Lower leg skin (tissue), 4 donors: ENCODE data around the gene SLX4IP. TPM values are rescaled to one million over a fixed set of nuclear protein-coding genes. Genes with fewer than 3 reads are reported as not detected.
A peak's percentile ranks its signal among the peaks of the same experiment; 100 is the strongest.

ENCODE experiments used
- DNase-seq, 2 donors: peaks; one replicate each; pipeline ENCODE4 v3.0.0-alpha.2; 2019; ENCODE audit warnings: low spot score in 2 of 2
- H3K4me3 ChIP-seq: fragments of 200-600 bp; sonication (generic); 2 replicates; pipeline ENCODE4 v1.5.1; 2017; ENCODE audit warnings: mild to moderate bottlenecking, low read depth; ENCODE audit not compliant: poor library complexity, severe bottlenecking
- CTCF ChIP-seq, 3 donors: fragments of 450-650 bp; IDR thresholded peaks; one replicate each; pipeline ENCODE4 v1.5.1; 2016; ENCODE audit warnings: antibody characterized with exemption in 3 of 3, mild to moderate bottlenecking in 3 of 3, moderate library complexity in 2 of 3
- POLR2A ChIP-seq, 2 donors: fragments of 450-650 bp; IDR thresholded peaks; one replicate each; pipeline ENCODE4 v1.6.1; 2016 to 2017; ENCODE audit warnings: antibody characterized with exemption in 2 of 2, mild to moderate bottlenecking in 1 of 2, moderate library complexity in 1 of 2
- WGBS, 2 donors: methylation state at CpG; one replicate each; pipeline ENCODE4 v1.1.5; 2018; 5-methylcytosine and 5-hydroxymethylcytosine counted together
- intact Hi-C: fragments of 100-400 bp; cut with DNase I; formaldehyde crosslinking; loops from one replicate; pipeline ENCODE4 v1.15.0; 2023; ENCODE audit warnings: low total_unique reads
- total RNA-seq, 4 donors: library from RNA; depleted of rRNA; stranded (reverse); fragments of >200 nt; gene quantifications; one replicate each; pipeline ENCODE4 v1.1.0, GENCODE V29; 2016

The SLX4IP gene
- total RNA-seq, 4 donors from 2014 or later = 3.0 to 4.0 (median 3.7) TPM

- DNase-seq = peak in 1 of 2 donors; percentile 72
- no peak for TF ChIP-seq POLR2A (IDR thresholded peaks at IDR 0.05)
- no peak for TF ChIP-seq CTCF (IDR thresholded peaks at IDR 0.05)
- 71 to 86% methylated on average over 11 of the region's 11 CpGs for whole genome bisulfite sequencing, 2 donors
- intact Hi-C loops = no loop called here
- H3K4me3 ChIP-seq = no peak overlapping the region
Observed at GRCh38 chr20:10647909-10648308, 212.8 kb downstream of the SLX4IP start.

GRCh38 chr20:10648651-10649050, 213.5 kb downstream of the SLX4IP start:
- intact Hi-C loops = no loop called here
- TF ChIP-seq POLR2A (IDR thresholded peaks at IDR 0.05) (no peak), CTCF (IDR thresholded peaks at IDR 0.05) (no peak)
- no peak for DNase-seq
- 91 to 92% methylated on average over 8 of the region's 8 CpGs for WGBS, 2 donors
- H3K4me3 ChIP-seq = no peak overlapping the region

GRCh38 chr20:10649080-10649796, 214.1 kb downstream of the SLX4IP start:
- peak in 1 of 2 donors; percentile 9 for DNase-seq
- no peak for TF ChIP-seq CTCF (IDR thresholded peaks at IDR 0.05)
- no peak for TF ChIP-seq POLR2A (IDR thresholded peaks at IDR 0.05)

GRCh38 chr20:10649797-10650160, 214.7 kb downstream of the SLX4IP start:
- no peak for DNase-seq
- no peak overlapping the region for H3K4me3 ChIP-seq
- WGBS, 2 donors = 49 to 62% methylated on average over 3 of the region's 3 CpGs
- intact Hi-C loops = no loop called here
- TF ChIP-seq POLR2A (IDR thresholded peaks at IDR 0.05) (no peak), CTCF (IDR thresholded peaks at IDR 0.05) (no peak)

More at GRCh38 chr20:10649080-10649796, 214.1 kb downstream of the SLX4IP start:
- H3K4me3 ChIP-seq = no peak overlapping the region
- intact Hi-C loops = no loop called here
- 79 to 86% methylated on average over 8 of the region's 8 CpGs for WGBS, 2 donors

- 64 to 65% methylated on average over 14 to 15 of the region's 15 CpGs for WGBS, 2 donors
- intact Hi-C loops = no loop called here
- DNase-seq = peak in 1 of 2 donors; percentile 82
- TF ChIP-seq POLR2A (IDR thresholded peaks at IDR 0.05) (no peak), CTCF (IDR thresholded peaks at IDR 0.05) (no peak)
- no peak overlapping the region for H3K4me3 ChIP-seq
Observed at GRCh38 chr20:10651227-10651990, 216.3 kb downstream of the SLX4IP start.
